ENCODE results near the gene POU3F3.

Gene POU3F3

GRCh38 chr2:104857262-104858005, 3.5 kb downstream of the POU3F3 start:
- peaks cover 55% of the 10 kb centered on the region for H3K4me1 Mint-ChIP-seq
- TF ChIP-seq, protein P1, sequence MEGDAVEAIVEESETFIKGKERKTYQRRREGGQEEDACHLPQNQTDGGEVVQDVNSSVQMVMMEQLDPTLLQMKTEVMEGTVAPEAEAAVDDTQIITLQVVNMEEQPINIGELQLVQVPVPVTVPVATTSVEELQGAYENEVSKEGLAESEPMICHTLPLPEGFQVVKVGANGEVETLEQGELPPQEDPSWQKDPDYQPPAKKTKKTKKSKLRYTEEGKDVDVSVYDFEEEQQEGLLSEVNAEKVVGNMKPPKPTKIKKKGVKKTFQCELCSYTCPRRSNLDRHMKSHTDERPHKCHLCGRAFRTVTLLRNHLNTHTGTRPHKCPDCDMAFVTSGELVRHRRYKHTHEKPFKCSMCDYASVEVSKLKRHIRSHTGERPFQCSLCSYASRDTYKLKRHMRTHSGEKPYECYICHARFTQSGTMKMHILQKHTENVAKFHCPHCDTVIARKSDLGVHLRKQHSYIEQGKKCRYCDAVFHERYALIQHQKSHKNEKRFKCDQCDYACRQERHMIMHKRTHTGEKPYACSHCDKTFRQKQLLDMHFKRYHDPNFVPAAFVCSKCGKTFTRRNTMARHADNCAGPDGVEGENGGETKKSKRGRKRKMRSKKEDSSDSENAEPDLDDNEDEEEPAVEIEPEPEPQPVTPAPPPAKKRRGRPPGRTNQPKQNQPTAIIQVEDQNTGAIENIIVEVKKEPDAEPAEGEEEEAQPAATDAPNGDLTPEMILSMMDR (IDR thresholded peaks at IDR 0.05): no peak
- peak; percentile 45 for DNase-seq
- H3K4me3 Mint-ChIP-seq: peak overlapping the region; percentile 61
- no peak overlapping the region for H3K27ac Mint-ChIP-seq
- no peaks in the 10 kb centered on the region for H3K36me3 Mint-ChIP-seq (ENCODE audit: low read depth)
- H3K27me3 Mint-ChIP-seq (ENCODE audit: low read depth, poor library complexity): peaks cover 87% of the 10 kb centered on the region
- peaks cover 4% of the 10 kb centered on the region for H3K9me3 Mint-ChIP-seq

DNA sequence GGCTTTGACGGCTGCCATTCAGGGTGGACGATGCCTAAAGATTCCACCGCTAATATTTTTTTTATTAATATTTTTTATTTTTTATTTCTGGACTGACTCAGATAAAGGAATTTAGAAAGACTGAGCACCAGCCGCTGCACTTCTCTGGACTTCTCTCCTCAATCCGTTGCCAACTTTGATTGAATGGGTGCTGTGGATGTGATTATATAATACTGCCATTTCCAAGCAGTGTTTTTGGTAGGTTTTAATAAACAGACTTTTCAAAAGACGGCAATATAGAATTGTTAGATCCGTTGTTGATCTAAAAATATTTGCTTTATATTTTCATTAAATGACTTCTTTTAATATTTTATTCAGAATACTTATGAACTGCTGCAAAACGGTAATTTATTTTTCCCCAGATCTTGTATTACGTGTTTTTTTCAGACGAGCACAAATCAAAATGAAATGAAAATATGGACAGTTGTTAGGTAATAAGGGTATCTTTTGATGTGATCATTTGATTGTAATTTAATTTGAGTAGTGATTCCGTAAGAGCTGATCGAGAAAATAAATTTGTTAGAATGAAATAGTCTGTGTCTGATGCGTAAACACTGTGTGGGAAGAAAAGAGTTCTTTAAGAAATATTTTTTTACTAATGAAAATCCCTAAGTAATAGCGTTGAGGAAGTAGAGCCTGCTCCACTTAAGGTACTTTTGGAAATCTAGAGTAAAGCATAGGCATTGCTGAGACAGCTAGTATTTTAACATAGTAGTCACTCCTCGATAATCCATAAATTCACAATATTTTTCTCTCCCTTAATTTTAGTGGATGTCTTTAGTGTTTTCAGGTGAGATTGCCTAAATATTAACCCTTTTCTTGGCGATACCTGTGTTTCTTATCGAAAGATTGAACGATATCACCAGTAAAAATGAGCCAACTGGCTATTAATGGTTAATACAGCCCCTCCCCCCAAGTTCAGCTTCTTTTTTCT, 4.4 kb downstream of the POU3F3 start:
- Mint-ChIP-seq H3K27me3 (ENCODE audit: low read depth, poor library complexity) (peaks cover 87% of the 10 kb centered on the region), H3K9me3 (peaks cover 4% of the 10 kb centered on the region), H3K4me3 (peak overlapping the region; percentile 54), H3K36me3 (ENCODE audit: low read depth) (no peaks in the 10 kb centered on the region), H3K4me1 (peaks cover 50% of the 10 kb centered on the region), H3K27ac (no peak overlapping the region)
- TF ChIP-seq, protein P1 (IDR thresholded peaks at IDR 0.05): no peak
- no peak for DNase-seq

DNA sequence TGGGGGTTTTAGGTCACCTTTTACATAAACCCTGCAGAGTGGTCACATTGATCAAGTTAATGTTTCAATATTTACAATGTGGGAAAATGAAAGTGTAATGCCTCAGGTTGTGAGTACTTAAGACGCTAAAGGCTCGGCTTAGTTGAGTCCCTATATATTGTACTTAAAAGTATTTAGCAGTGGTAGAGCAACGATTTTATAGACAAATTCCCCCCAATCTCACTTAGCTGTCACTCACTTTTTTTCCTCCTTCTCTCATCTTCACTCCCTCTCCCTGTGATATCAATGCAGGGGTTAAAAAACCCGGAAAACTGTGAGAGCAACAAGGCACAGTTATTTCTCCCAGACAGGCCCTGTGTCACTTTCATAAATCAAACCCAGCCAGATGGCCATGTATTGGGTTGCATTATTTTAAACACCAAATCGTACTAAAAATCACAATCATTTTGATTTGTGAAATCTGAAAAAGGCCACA, 5.4 kb downstream of the POU3F3 start:
- peaks cover 1% of the 10 kb centered on the region for H3K9me3 Mint-ChIP-seq
- H3K4me1 Mint-ChIP-seq: peaks cover 49% of the 10 kb centered on the region
- no peaks in the 10 kb centered on the region for H3K36me3 Mint-ChIP-seq (ENCODE audit: low read depth)
- no peak overlapping the region for H3K27ac Mint-ChIP-seq
- peaks cover 87% of the 10 kb centered on the region for H3K27me3 Mint-ChIP-seq (ENCODE audit: low read depth, poor library complexity)
- DNase-seq: no peak
- TF ChIP-seq, protein P1 (IDR thresholded peaks at IDR 0.05): no peak
- no peak overlapping the region for H3K4me3 Mint-ChIP-seq

GRCh38 chr2:104859766-104860450, 6.0 kb downstream of the POU3F3 start:
- peaks cover 87% of the 10 kb centered on the region for H3K27me3 Mint-ChIP-seq (ENCODE audit: low read depth, poor library complexity)
- H3K9me3 Mint-ChIP-seq: no peaks in the 10 kb centered on the region
- DNase-seq: no peak
- no peak overlapping the region for H3K4me3 Mint-ChIP-seq
- H3K36me3 Mint-ChIP-seq (ENCODE audit: low read depth): no peaks in the 10 kb centered on the region
- TF ChIP-seq, protein P1 (IDR thresholded peaks at IDR 0.05): no peak
- H3K27ac Mint-ChIP-seq: no peak overlapping the region
- peaks cover 44% of the 10 kb centered on the region for H3K4me1 Mint-ChIP-seq

DNA sequence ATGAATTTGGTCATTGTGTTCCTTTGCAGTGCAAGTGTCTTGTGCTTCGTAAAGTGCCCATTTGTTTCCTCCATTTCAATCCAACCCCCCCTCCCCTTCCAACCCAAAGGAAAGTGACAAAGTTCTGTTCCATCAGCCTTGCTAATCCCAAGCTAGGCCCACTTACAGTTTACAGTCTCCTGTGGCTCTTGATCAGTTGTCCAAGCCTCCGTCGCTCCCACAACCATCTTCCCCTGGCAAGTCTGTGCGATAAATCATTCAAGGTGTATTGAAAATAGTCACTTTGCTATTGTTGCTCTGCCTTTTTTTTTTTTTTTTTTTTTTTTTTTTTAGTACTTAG, 6.5 kb downstream of the POU3F3 start:
- Mint-ChIP-seq H3K27me3 (ENCODE audit: low read depth, poor library complexity) (peaks cover 92% of the 10 kb centered on the region), H3K36me3 (ENCODE audit: low read depth) (no peaks in the 10 kb centered on the region), H3K27ac (no peak overlapping the region), H3K9me3 (no peaks in the 10 kb centered on the region), H3K4me3 (no peak overlapping the region), H3K4me1 (peaks cover 44% of the 10 kb centered on the region)
- no peak for DNase-seq
- TF ChIP-seq, protein P1 (IDR thresholded peaks at IDR 0.05): no peak
